GM18517 (cell line): Measurements from ENCODE around the gene PDZD2.
A peak's percentile ranks its signal among the peaks of the same experiment; 100 is the strongest.
"Not testable (repeated sequence)": the region's sequence is repeated elsewhere in the genome, so short reads cannot be mapped to it uniquely, and the experiment has no call there.

Experiments
- ATAC-seq: cut with Tn5 transposase; IDR thresholded peaks from one replicate; pipeline ENCODE4 v1.9.1; 2021; ENCODE audit warnings: mild to moderate bottlenecking, moderate library complexity; ENCODE audit not compliant: unreplicated experiment

PDZD2 gene

DNA sequence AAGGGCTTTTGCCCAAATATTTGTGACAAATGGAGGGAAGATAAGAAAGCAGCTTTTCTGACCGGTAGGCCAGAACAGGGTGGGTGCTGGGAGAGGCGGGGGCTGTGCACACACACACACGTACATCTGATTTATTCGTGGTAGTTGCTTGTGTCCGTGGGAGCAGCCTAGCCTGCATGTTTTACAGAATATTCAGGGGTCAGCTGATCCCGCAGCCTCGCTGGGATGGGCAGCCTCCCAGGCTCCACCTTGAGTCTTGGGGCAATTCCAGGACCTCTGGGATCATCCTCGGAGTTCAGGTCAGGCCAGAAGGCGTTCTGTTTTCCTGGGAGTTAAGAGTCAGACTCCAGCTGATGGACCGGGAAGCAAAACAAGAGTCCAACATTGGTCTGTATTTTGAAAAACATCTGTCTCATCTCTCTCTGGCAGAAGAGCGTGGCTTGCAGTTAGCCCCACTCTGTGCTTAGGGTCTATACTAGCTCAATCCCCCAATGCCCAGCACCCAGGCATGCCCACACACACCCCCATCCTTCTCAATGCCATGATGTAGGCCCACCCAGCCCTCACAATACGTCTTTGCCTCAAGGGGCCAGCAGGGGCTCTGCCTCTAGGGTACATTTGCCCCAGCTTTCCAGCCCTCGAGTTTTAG lies 324.6 kb downstream of the PDZD2 start:
- ATAC-seq = no peak

DNA sequence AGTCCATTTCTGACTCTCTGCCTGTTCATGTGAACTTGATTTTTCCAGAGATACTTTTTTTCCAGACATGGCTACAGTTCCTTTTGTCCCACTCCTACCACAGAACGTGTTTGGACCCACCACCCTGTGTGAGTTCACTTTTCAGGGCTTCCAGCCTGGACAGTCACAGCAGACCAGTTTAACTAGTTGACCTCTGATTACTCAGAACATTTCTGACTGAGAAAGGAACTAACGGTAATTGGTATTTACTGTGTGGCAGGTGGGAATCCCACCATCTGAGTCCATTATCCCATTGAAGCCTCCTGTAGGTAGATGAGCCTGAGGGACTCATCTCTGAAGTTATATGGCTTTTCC lies 325.1 kb downstream of the PDZD2 start:
- ATAC-seq = no peak

DNA sequence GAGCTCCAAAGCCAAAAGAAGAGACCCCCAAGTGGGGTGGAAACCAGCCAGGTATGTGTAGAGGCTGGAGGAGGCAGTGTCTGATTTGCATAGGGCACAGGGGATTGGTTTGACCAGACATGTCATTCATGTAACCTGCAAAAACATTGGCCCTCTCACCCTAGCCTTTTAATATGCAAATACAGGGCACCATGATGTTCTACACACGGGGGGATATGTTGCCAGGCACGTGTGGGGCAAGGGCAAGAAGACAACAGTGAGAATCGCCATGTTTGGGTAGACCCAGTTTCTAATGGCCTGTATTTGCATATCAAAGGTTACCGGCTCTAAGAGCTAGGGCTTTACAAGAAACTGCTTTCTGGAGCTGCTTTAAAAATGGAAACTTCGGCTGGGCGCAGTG lies 326.3 kb downstream of the PDZD2 start:
- no peak for ATAC-seq

GRCh38 chr5:31966936-31967335 lies 328.0 kb downstream of the PDZD2 start:
- no peak for ATAC-seq

- ATAC-seq = no peak
Measured at GRCh38 chr5:31967461-31967860, 328.5 kb downstream of the PDZD2 start.

DNA sequence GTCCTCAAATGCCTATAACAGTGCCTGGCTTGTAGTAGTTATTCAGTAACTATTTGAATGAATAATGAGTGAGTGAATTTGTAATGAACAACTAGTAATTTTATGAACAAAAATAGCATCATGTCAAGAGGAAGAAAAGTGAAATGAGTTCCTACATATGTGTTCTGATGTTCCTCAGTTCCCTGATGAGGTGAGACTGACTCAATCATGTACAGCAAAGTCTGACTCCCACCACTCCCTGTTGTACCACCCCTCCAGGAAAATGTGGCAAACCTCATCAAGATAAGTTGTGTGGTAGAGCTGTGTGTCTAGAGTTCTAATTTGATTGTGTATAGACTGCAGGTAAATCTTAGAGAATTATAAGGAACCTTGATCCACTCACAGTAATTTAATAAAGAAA lies 333.6 kb downstream of the PDZD2 start:
- ATAC-seq = no peak

DNA sequence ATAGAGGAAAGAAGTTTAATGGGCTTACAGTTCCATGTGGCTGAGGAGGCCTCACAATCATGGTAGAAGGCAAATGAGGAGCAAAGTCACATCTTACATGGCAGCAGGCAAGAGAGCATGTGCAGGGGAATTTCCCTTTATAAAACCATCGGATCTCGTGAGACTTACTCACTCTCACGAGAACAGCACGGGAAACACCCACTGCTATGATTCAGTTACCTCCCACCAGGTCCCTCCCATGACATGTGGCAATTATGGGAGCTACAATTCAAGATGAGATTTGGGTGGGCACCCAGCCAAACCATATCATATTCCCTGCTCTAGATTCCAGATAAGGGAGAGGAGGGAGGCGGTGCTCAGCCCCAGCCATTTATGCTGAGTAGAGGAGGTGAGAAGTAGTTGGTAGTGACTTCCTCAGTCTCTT lies 336.3 kb downstream of the PDZD2 start:
- ATAC-seq = not testable (repeated sequence)

- ATAC-seq = no peak
Measured at GRCh38 chr5:31976169-31976568, 337.2 kb downstream of the PDZD2 start.

GRCh38 chr5:31981361-31981945 lies 342.5 kb downstream of the PDZD2 start:
- no peak for ATAC-seq

DNA sequence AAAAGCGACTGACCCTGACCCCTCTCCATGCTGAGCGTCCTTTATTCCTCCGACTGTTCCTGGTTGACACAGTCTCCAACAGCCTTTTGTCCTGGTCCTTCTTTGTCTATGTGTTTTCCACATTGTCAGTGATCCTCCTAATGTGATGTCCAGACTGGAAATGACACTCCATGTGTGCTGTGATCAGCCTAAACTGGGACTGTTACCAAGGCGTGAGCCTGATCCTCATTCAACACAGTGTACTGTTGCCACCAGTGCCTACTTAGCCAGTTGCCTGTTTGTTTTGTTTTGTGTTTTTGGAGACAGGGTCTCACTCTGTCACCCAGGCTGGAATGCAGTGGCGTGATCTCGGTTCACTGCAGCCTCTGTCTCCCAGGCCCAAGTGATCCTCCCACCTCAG lies 343.1 kb downstream of the PDZD2 start:
- ATAC-seq = no peak

- no peak for ATAC-seq
Measured at GRCh38 chr5:31982621-31983020, 343.7 kb downstream of the PDZD2 start.

DNA sequence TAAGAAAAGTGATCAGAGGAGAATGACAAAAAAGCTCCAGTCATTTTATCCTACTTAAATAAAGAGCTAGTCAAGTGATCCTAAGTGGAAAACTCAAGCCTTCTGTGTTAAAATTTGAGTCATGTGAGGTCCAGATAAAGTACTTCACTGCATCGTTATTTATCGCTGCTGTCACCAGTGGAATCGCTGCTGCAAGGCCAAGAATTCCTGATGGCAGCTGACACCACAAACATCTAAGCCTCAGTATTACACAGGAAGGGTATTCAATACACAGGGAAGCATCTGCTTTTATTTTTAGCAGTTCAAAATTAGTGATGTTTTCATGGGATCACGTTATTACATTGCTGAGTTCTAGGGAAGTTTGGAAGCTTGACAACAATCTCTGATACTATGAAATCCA lies 344.9 kb downstream of the PDZD2 start:
- no peak for ATAC-seq

GRCh38 chr5:31984691-31985090 lies 345.8 kb downstream of the PDZD2 start:
- ATAC-seq = no peak

DNA sequence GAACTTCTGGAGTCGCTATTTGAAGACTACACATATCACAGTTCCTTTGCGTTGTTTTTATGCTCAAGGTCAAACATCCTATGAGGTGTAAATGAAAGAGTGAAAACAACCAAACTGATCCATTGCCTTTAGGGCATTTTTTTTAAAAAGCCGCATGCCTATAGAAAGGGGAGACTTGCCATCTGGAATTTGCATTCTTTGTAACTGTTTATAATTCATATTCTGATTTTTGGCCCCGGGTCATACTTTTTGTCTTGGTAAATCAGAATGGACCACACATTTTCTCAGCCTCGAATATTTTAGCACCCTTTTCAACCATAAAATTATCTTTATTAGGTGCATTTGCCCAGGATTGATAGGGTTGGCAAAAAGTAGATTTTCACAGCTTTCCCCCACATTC lies 347.2 kb downstream of the PDZD2 start:
- ATAC-seq = no peak

GRCh38 chr5:31987985-31988710 lies 349.2 kb downstream of the PDZD2 start:
- ATAC-seq = no peak

- no peak for ATAC-seq
Measured at GRCh38 chr5:31990081-31990650, 351.2 kb downstream of the PDZD2 start.

DNA sequence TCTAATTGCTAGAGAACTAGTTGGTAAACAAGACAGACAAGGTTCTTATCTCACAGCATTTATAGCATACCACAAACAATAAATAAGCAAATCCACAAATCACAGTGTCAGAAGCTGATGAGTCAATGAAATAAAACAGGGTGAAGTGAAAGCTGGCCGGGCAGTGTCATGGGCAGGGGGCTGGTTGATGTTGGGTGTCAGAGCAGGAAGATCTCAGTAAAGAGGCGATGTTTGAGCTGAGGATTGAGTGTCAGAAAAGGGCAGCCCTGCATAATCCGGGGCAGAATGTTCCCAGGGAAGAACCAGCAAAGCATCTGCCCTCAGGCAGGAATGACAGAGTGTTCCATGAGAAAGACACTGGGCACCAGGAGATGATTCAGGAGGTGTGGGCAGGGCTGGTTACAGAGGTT lies 351.8 kb downstream of the PDZD2 start:
- ATAC-seq = no peak

- ATAC-seq = no peak
Measured at GRCh38 chr5:31992377-31992776, 353.4 kb downstream of the PDZD2 start.

DNA sequence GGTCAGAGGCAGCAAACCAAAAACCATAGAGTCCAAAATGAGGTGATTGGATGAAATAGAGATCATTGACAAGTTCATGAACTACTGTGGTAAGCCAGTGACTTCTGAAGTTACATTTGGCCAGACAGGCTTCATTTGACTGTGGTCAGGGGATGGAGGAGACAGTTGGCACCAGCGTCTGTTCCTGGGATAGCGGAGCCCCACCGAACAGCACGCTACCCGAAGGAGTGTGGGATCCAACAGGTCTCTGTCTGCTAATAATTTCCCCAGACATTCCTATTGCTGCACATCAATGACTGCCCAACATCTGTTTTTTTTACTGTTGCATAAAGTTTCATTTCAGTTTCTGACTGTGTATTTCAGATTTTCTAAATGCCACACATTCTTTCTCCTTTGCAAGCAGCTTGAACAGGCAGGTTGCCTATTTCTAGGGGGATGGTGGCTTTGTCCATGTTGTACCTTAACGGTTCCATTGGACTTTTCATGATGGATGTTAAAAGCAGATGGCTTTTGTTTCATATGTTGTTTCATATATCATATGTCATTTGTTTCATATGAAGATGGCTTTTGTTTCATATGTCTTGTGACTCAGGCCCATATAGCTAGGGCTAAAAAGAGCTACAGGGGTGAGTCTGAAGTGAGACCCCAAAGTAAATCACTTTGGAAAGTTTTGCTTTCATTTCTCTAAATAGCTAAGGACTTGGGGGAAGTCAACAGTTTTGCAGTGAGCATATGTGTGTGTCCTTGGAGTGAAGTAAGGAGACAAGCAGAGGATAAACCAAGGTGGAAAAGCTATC lies 354.4 kb downstream of the PDZD2 start:
- ATAC-seq = peak; percentile 42

DNA sequence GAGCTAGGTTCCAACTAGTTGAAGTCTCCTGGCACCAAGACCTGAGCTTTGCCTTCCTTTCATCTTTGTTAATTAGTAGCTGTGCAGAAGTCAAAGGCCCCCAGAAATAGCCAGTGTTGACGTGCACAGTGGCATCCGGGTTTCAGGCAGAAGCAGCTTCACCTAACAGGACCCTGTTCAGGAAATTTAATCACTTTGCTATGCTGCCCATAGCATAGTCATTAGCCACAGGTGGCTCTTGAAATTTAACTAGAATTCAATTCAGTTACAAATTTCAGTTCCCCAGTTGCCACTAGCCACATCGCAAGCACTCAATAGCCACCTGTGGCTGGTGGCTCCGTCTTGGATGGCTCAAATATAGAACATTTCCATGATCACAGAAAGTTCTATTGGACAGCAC lies 356.1 kb downstream of the PDZD2 start:
- peak; percentile 90 for ATAC-seq

DNA sequence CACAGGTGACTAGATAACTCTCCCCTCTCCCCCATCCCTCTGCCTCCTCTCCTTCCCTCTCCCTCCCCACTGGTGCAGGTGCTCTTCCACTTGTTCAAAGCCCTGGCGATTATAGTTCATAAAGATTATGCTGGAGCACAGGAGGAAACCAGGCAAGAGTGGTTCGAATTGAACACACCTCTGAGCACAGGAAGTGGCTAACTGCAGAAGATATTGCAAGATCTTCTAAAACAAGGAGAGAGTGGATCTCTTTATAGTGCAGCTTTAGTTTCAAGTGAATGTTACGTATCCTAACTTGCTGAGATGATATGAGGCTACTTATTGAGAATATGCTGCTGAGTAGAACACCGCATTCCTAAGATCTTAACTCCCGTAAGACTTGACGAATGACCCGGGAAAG lies 356.8 kb downstream of the PDZD2 start:
- no peak for ATAC-seq
